Measurements from ENCODE around the gene SYT13.
A peak's percentile ranks its signal among the peaks of the same experiment; 100 is the strongest.

SYT13 gene

DNA sequence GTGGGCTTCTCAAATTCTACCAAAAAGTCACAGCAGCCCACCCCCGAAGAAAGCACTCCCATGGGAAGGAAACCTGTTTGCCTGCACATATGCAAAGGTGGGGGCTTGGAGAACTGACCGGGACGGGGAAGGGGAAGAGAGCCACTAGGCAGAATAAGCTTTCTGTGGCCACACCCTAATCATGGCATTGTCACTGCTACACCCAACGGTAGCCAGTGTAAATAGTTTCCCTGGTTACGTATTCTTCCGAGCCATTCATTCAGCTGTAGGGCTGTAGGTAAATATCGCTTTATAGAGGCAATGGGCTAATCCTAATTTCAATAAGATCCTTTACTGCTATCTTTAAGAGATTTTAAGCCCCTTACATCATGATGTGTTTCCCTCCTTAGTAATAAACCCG lies 78.0 kb downstream of the SYT13 start:
- H3K4me2 ChIP-seq, result peak overlapping the region; percentile 87

DNA sequence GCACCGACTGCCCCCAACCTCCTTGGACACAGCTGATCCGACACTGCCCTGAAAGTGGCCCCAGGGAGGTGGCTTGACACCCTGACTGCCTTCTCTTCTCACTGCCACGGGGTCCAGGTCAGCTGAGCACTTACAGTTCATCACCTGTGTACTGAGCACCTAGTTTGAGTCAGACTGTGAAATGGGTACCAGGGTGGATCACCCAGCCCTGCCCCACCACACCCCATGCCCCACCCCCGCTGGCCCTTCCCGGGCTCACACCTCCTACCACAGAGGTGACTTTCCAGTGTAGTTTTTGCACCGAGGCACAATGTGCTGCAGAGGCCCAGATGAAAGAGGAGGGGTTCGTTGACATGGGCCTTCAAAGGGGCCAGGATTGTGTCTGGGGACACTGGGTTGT lies 80.2 kb downstream of the SYT13 start:
- H3K4me2 ChIP-seq, result peak overlapping the region; percentile 41; the same call in 1 of the 2 replicates
- H3K9ac ChIP-seq, result no peak overlapping the region
- H3K27me3 ChIP-seq, result no peaks in the 10 kb centered on the region
- TF ChIP-seq Cebpa-rat (IDR thresholded peaks at IDR 0.05), result no peak
- H3K9me3 ChIP-seq, result peaks cover 9% of the 10 kb centered on the region
- H4K20me1 ChIP-seq, result peaks cover 7% of the 10 kb centered on the region; the same call in 1 of the 2 replicates
- H3K4me1 ChIP-seq, result peaks cover 62% of the 10 kb centered on the region
- no peak overlapping the region for H3K4me3 ChIP-seq
- H3K36me3 ChIP-seq, result peaks cover 4% of the 10 kb centered on the region; the same call in 1 of the 2 replicates
- H3K27ac ChIP-seq, result no peak overlapping the region

More for the DNA sequence above, 78.0 kb downstream of the SYT13 start:
- no peak overlapping the region for H3K9ac ChIP-seq
- peaks cover 84% of the 10 kb centered on the region for H3K4me1 ChIP-seq
- H3K27ac ChIP-seq, result no peak overlapping the region
- TF ChIP-seq Cebpa-rat (IDR thresholded peaks at IDR 0.05), result no peak
- H4K20me1 ChIP-seq, result peaks cover 10% of the 10 kb centered on the region; the same call in 1 of the 2 replicates
- H3K36me3 ChIP-seq, result 0 out of 2 replicates have a peak, but pooled peaks cover 6% of the 10 kb centered on the region
- H3K4me3 ChIP-seq, result no peak overlapping the region
- H3K9me3 ChIP-seq, result peaks cover 5% of the 10 kb centered on the region
- no peaks in the 10 kb centered on the region for H3K27me3 ChIP-seq

- Histone ChIP-seq H4K20me1 (no peaks in the 10 kb centered on the region), H3K27ac (no peak overlapping the region), H3K4me1 (peaks cover 50% of the 10 kb centered on the region), H3K9me3 (peaks cover 9% of the 10 kb centered on the region), H3K9ac (no peak overlapping the region), H3K4me3 (no peak overlapping the region), H3K36me3 (peaks cover 4% of the 10 kb centered on the region), H3K27me3 (no peaks in the 10 kb centered on the region), H3K4me2 (no peak overlapping the region)
- no peak for TF ChIP-seq Cebpa-rat (IDR thresholded peaks at IDR 0.05)
Measured at GRCh38 chr11:45204761-45205160, 81.4 kb downstream of the SYT13 start.

DNA sequence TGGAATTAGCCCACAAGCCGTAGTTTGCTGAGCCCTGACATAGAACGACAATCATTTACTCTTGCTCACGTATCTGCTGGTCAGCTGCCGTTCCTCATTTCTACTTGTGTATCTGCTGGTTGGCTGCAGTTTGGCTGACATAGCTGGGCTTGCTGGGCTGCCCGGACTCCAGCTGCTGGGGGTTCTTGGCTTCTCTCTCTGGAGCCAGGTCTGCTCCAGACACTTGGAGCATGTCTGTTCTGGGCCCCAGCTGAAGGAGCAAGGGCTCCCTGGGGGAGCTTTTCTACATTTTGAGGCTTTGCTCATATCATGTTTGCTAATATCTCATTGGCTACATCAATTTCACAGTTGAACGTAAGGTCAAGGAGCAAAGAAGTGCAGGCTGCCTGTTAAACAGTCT lies 92.4 kb downstream of the SYT13 start:
- Histone ChIP-seq H3K27me3 (no peaks in the 10 kb centered on the region), H3K4me2 (no peak overlapping the region), H3K9ac (no peak overlapping the region), H3K36me3 (peaks cover under 1% of the 10 kb centered on the region), H4K20me1 (no peaks in the 10 kb centered on the region), H3K4me1 (0 out of 2 replicates have a peak, but pooled peaks cover 8% of the 10 kb centered on the region), H3K4me3 (no peak overlapping the region), H3K27ac (no peak overlapping the region), H3K9me3 (no peaks in the 10 kb centered on the region)
- TF ChIP-seq Cebpa-rat (IDR thresholded peaks at IDR 0.05), result no peak
